H7 (cell line): ENCODE results near the gene TNFRSF14. TPM values are rescaled to one million over a fixed set of nuclear protein-coding genes. Genes with fewer than 3 reads are reported as not detected.

Experiments
- DNase-seq: peaks from one replicate; pipeline ENCODE4 v3.0.0; 2012
- H3K27me3 ChIP-seq: 2 replicates; pipeline ENCODE4 v1.6.0; 2011; ENCODE audit warnings: mild to moderate bottlenecking, low read length; ENCODE audit not compliant: control insufficient read depth, insufficient read depth
- H3K36me3 ChIP-seq: replicated peaks from 2 replicates; pipeline ENCODE4 v1.5.1; 2011; ENCODE audit warnings: low read length; ENCODE audit not compliant: control insufficient read depth, insufficient read depth
- H3K4me3 ChIP-seq: 2 replicates; pipeline ENCODE4 v1.5.1; 2011; ENCODE audit warnings: low read depth, mild to moderate bottlenecking, control low read depth, low read length, moderate library complexity; ENCODE audit not compliant: insufficient read depth
- total RNA-seq: library from RNA; depleted of rRNA; stranded (reverse); fragments of >200 nt; shearing (Covaris generic); gene quantifications from 2 replicates; pipeline ENCODE4 v1.2.3, GENCODE V29; 2014

Gene TNFRSF14
- total RNA-seq, 1 experiment from 2014 or later, result 0.55 TPM

GRCh38 chr1:2605509-2606395 is 49.6 kb downstream of the TNFRSF14 start:
- DNase-seq, result peak; percentile 49
- Histone ChIP-seq H3K27me3 (no peaks in the 10 kb centered on the region), H3K4me3 (no peak overlapping the region), H3K36me3 (no peaks in the 10 kb centered on the region)

GRCh38 chr1:2606396-2606880 is 50.3 kb downstream of the TNFRSF14 start:
- no peaks in the 10 kb centered on the region for H3K27me3 ChIP-seq
- no peaks in the 10 kb centered on the region for H3K36me3 ChIP-seq
- DNase-seq, result peak; percentile 50
- no peak overlapping the region for H3K4me3 ChIP-seq

- peak; percentile 59 for DNase-seq
These were observed 50.9 kb downstream of the TNFRSF14 start for GRCh38 chr1:2606881-2607621.

GRCh38 chr1:2607641-2608091 is 51.5 kb downstream of the TNFRSF14 start:
- Histone ChIP-seq H3K36me3 (no peaks in the 10 kb centered on the region), H3K27me3 (no peaks in the 10 kb centered on the region), H3K4me3 (no peak overlapping the region)
- DNase-seq, result peak; percentile 48

More at GRCh38 chr1:2606881-2607621, 50.9 kb downstream of the TNFRSF14 start:
- Histone ChIP-seq H3K27me3 (no peaks in the 10 kb centered on the region), H3K4me3 (no peak overlapping the region), H3K36me3 (no peaks in the 10 kb centered on the region)

GRCh38 chr1:2609319-2610035 is 53.3 kb downstream of the TNFRSF14 start:
- Histone ChIP-seq H3K36me3 (no peaks in the 10 kb centered on the region), H3K27me3 (no peaks in the 10 kb centered on the region), H3K4me3 (no peak overlapping the region)
- peak; percentile 52 for DNase-seq

- Histone ChIP-seq H3K27me3 (no peaks in the 10 kb centered on the region; the same call in 1 of the 2 replicates), H3K36me3 (no peaks in the 10 kb centered on the region), H3K4me3 (no peak overlapping the region; the same call in 1 of the 2 replicates)
- peak; percentile 58 for DNase-seq
These were observed 54.1 kb downstream of the TNFRSF14 start for GRCh38 chr1:2610036-2610959.

GRCh38 chr1:2611031-2611501 is 54.9 kb downstream of the TNFRSF14 start:
- Histone ChIP-seq H3K4me3 (peak overlapping the region; percentile 34), H3K36me3 (no peaks in the 10 kb centered on the region), H3K27me3 (no peaks in the 10 kb centered on the region; the same call in 1 of the 2 replicates)
- peak; percentile 99 for DNase-seq

GRCh38 chr1:2611621-2612437 is 55.7 kb downstream of the TNFRSF14 start:
- Histone ChIP-seq H3K4me3 (no peak overlapping the region; the same call in 1 of the 2 replicates), H3K36me3 (no peaks in the 10 kb centered on the region), H3K27me3 (no peaks in the 10 kb centered on the region; the same call in 1 of the 2 replicates)
- peak; percentile 49 for DNase-seq

- peak; percentile 54 for DNase-seq
- Histone ChIP-seq H3K4me3 (no peak overlapping the region), H3K36me3 (no peaks in the 10 kb centered on the region), H3K27me3 (no peaks in the 10 kb centered on the region; the same call in 1 of the 2 replicates)
These were observed 56.6 kb downstream of the TNFRSF14 start for GRCh38 chr1:2612591-2613365.
